CD4-positive, CD25-positive, alpha-beta regulatory T cell (primary cell): ENCODE results near the gene TNFRSF13B. TPM values are rescaled to one million over a fixed set of nuclear protein-coding genes. Genes with fewer than 3 reads are reported as not detected.
"Not testable (repeated sequence)": the region's sequence is repeated elsewhere in the genome, so short reads cannot be mapped to it uniquely, and the experiment has no call there.

Experiments used
- ATAC-seq, 2 donors: fragments of 150-1000 bp; cut with Tn5 transposase; one replicate each; pipeline ENCODE4 v1.10.0; 2021; ENCODE audit warnings: low read depth in 2 of 2, moderate number of reproducible peaks in 2 of 2, moderate library complexity in 1 of 2
- DNase-seq, 3 donors: peaks; one replicate each; pipeline versions ENCODE4 v3.0.0 to v3.0.0-alpha.2; 2012 to 2022; ENCODE audit warnings: mixed read lengths in 1 of 3
- H3K27ac ChIP-seq: one replicate; pipeline ENCODE4 v1.7.0; 2013; ENCODE audit warnings: mild to moderate bottlenecking, low read length; ENCODE audit not compliant: insufficient read depth, poor library complexity, severe bottlenecking
- H3K27me3 ChIP-seq: one replicate; pipeline ENCODE4 v1.7.0; 2013; ENCODE audit warnings: low read length; ENCODE audit not compliant: control insufficient read depth, insufficient read depth
- H3K36me3 ChIP-seq: one replicate; pipeline ENCODE4 v1.7.0; 2013; ENCODE audit warnings: mild to moderate bottlenecking, low read length, moderate library complexity; ENCODE audit not compliant: control insufficient read depth, insufficient read depth
- H3K4me1 ChIP-seq: 2 replicates; pipeline ENCODE4 v1.7.0; 2013; ENCODE audit warnings: mild to moderate bottlenecking, low read length; ENCODE audit not compliant: insufficient read depth, control insufficient read depth, poor library complexity, severe bottlenecking
- H3K4me3 ChIP-seq: one replicate; pipeline ENCODE4 v1.7.0; 2013; ENCODE audit warnings: low read depth, mild to moderate bottlenecking, low read length, moderate library complexity
- H3K9me3 ChIP-seq, 2 experiments: 1 replicate in 1 of 2; 2 replicates in 1 of 2; pipeline ENCODE4 v1.7.0; 2013; ENCODE audit warnings: low read length in 2 of 2, mild to moderate bottlenecking in 1 of 2, moderate library complexity in 1 of 2; ENCODE audit not compliant: control insufficient read depth in 2 of 2
- H3K27ac Mint-ChIP-seq, 3 donors: one replicate each; pipeline ENCODE4 v1.8.0; 2020 to 2022; ENCODE audit warnings: mild to moderate bottlenecking in 3 of 3, mixed read lengths in 3 of 3, moderate library complexity in 2 of 3
- H3K27me3 Mint-ChIP-seq: one replicate; pipeline ENCODE4 v1.8.0; 2022; ENCODE audit warnings: mild to moderate bottlenecking, mixed read lengths
- H3K36me3 Mint-ChIP-seq: one replicate; pipeline ENCODE4 v1.8.0; 2020; ENCODE audit warnings: mixed read lengths
- H3K4me1 Mint-ChIP-seq, 4 donors: one replicate each; pipeline ENCODE4 v1.8.0; 2020 to 2022; ENCODE audit warnings: mixed read lengths in 4 of 4, mild to moderate bottlenecking in 1 of 4
- H3K4me3 Mint-ChIP-seq, 4 donors: one replicate each; pipeline ENCODE4 v1.8.0; 2020 to 2022; ENCODE audit warnings: mild to moderate bottlenecking in 4 of 4, mixed read lengths in 4 of 4, moderate library complexity in 3 of 4
- H3K9me3 Mint-ChIP-seq, 7 donors: one replicate each; pipeline ENCODE4 v1.8.0; 2020 to 2022; ENCODE audit warnings: mixed read lengths in 7 of 7, mild to moderate bottlenecking in 3 of 7, moderate library complexity in 2 of 7
- polyA plus RNA-seq, 4 donors: library from polyadenylated mRNA; unstranded; fragments of 300-500 nt; fragmentation: Illumina TruSeq; gene quantifications; one replicate each; pipeline ENCODE4 v1.2.3, GENCODE V29; 2021
- total RNA-seq: library from RNA; stranded (reverse); gene quantifications from one replicate; pipeline ENCODE4 v1.2.3, GENCODE V29; 2022

Gene TNFRSF13B
- total and polyA plus RNA-seq, 5 donors from 2014 or later = 0.73 to 4.8 (median 3.1) TPM

- Histone ChIP-seq H3K27me3 (no peaks in the 10 kb centered on the region), H3K4me1 (peaks cover 17% of the 10 kb centered on the region), H3K4me3 (peak overlapping the region; percentile 32), H3K9me3 (no peaks in the 10 kb centered on the region), H3K36me3 (no peaks in the 10 kb centered on the region), H3K27ac (no peak overlapping the region)
- H3K36me3 Mint-ChIP-seq = no peaks in the 10 kb centered on the region
- no peaks in the 10 kb centered on the region for H3K27me3 Mint-ChIP-seq
- peaks cover 22 to 33% (median 31%) of the 10 kb centered on the region in 4 donors for H3K4me1 Mint-ChIP-seq
- peak overlapping the region in 2 of 4 donors; percentile 56 to 69 for H3K4me3 Mint-ChIP-seq
- no peaks in the 10 kb centered on the region for H3K9me3 Mint-ChIP-seq
- H3K27ac Mint-ChIP-seq = peak overlapping the region; percentile 74 to 95 (median 90)
- DNase-seq = peak in 1 of 3 donors; percentile 80
- peak; percentile 64 for ATAC-seq
Observed at GRCh38 chr17:16975744-16976625, 4.1 kb upstream of the TNFRSF13B start.

- H3K4me3 ChIP-seq = no peak overlapping the region
- H3K4me3 Mint-ChIP-seq = no peak overlapping the region
Observed at GRCh38 chr17:16975277-16975651, 3.3 kb upstream of the TNFRSF13B start.

GRCh38 chr17:16974569-16975276, 2.8 kb upstream of the TNFRSF13B start:
- Histone ChIP-seq H3K36me3 (no peaks in the 10 kb centered on the region), H3K27me3 (no peaks in the 10 kb centered on the region), H3K4me1 (peaks cover 21% of the 10 kb centered on the region), H3K9me3 (no peaks in the 10 kb centered on the region), H3K4me3 (no peak overlapping the region), H3K27ac (no peak overlapping the region)
- Mint-ChIP-seq H3K27ac (peak overlapping the region in 2 of 3 donors; percentile 13 to 94), H3K4me1 (peaks cover 22 to 33% (median 31%) of the 10 kb centered on the region in 4 donors), H3K4me3 (no peak overlapping the region), H3K36me3 (no peaks in the 10 kb centered on the region), H3K9me3 (no peaks in the 10 kb centered on the region), H3K27me3 (no peaks in the 10 kb centered on the region)
- DNase-seq (no peak), ATAC-seq (no peak)

More at GRCh38 chr17:16975277-16975651, 3.3 kb upstream of the TNFRSF13B start:
- H3K9me3 Mint-ChIP-seq = no peaks in the 10 kb centered on the region
- Histone ChIP-seq H3K4me1 (peaks cover 21% of the 10 kb centered on the region), H3K9me3 (no peaks in the 10 kb centered on the region), H3K36me3 (no peaks in the 10 kb centered on the region), H3K27ac (no peak overlapping the region), H3K27me3 (no peaks in the 10 kb centered on the region)
- peak overlapping the region in 2 of 3 donors; percentile 4 to 21 for H3K27ac Mint-ChIP-seq
- no peak for DNase-seq
- no peaks in the 10 kb centered on the region for H3K27me3 Mint-ChIP-seq
- no peaks in the 10 kb centered on the region for H3K36me3 Mint-ChIP-seq
- H3K4me1 Mint-ChIP-seq = peaks cover 22 to 33% (median 31%) of the 10 kb centered on the region in 4 donors
- no peak for ATAC-seq

GRCh38 chr17:16973760-16974540, 2.0 kb upstream of the TNFRSF13B start:
- H3K27ac ChIP-seq = no peak overlapping the region
- Mint-ChIP-seq H3K4me1 (peaks cover 20 to 33% (median 30%) of the 10 kb centered on the region in 4 donors), H3K9me3 (no peaks in the 10 kb centered on the region), H3K27ac (peak overlapping the region in 1 of 3 donors; percentile 68), H3K4me3 (no peak overlapping the region), H3K36me3 (no peaks in the 10 kb centered on the region), H3K27me3 (no peaks in the 10 kb centered on the region)
- no peaks in the 10 kb centered on the region for H3K9me3 ChIP-seq
- H3K4me3 ChIP-seq = no peak overlapping the region
- ATAC-seq (no peak), DNase-seq (no peak)
- peaks cover 21% of the 10 kb centered on the region for H3K4me1 ChIP-seq
- H3K36me3 ChIP-seq = no peaks in the 10 kb centered on the region
- no peaks in the 10 kb centered on the region for H3K27me3 ChIP-seq

- not testable (repeated sequence) for H3K27ac ChIP-seq, H3K9me3 Mint-ChIP-seq, H3K27me3 ChIP-seq, H3K4me3 Mint-ChIP-seq, H3K4me3 ChIP-seq, DNase-seq, H3K27me3 Mint-ChIP-seq, H3K36me3 ChIP-seq, H3K36me3 Mint-ChIP-seq, H3K9me3 ChIP-seq, ATAC-seq
- Mint-ChIP-seq H3K27ac (peak overlapping the region in 1 of 3 donors; percentile 11), H3K4me1 (peaks cover 18 to 41% (median 29%) of the 10 kb centered on the region in 4 donors)
- H3K4me1 ChIP-seq = peaks cover 21% of the 10 kb centered on the region
Observed at GRCh38 chr17:16973043-16973442, 1.1 kb upstream of the TNFRSF13B start.

- Histone ChIP-seq H3K4me1 (peaks cover 21% of the 10 kb centered on the region), H3K36me3 (no peaks in the 10 kb centered on the region), H3K4me3 (no peak overlapping the region), H3K27ac (peak overlapping the region; percentile 11), H3K27me3 (no peaks in the 10 kb centered on the region), H3K9me3 (no peaks in the 10 kb centered on the region)
- Mint-ChIP-seq H3K9me3 (no peaks in the 10 kb centered on the region), H3K36me3 (no peaks in the 10 kb centered on the region), H3K27me3 (peaks cover 4% of the 10 kb centered on the region), H3K4me3 (no peak overlapping the region), H3K27ac (peak overlapping the region in 1 of 3 donors; percentile 74), H3K4me1 (peaks cover 18 to 41% (median 26%) of the 10 kb centered on the region in 4 donors)
- ATAC-seq (no peak), DNase-seq (no peak)
Observed at GRCh38 chr17:16972346-16972745, 428 bp upstream of the TNFRSF13B start.
